GM23338 (cell line): Measurements from ENCODE around the gene ACSF3.

ENCODE experiments used
- CREB1 ChIP-seq: fragments of 250-450 bp; sonication (Bioruptor Pico); IDR thresholded peaks from 2 replicates; pipeline ENCODE4 v1.5.0; 2020; ENCODE audit warnings: low read depth, mild to moderate bottlenecking, moderate library complexity
- CTCF ChIP-seq, 2 experiments: fragments of 200-600 bp in 1 of 2; sonication (generic) in 1 of 2; conservative IDR thresholded peaks; 2 replicates each; pipeline versions ENCODE4 v1.5.1 to v1.6.1; 2016 to 2017; ENCODE audit warnings: antibody characterized with exemption in 2 of 2, low read depth in 2 of 2, mild to moderate bottlenecking in 2 of 2, moderate library complexity in 1 of 2
- EZH2 ChIP-seq: fragments of 200-600 bp; sonication (generic); IDR thresholded peaks from one replicate; pipeline ENCODE4 v1.8.0; 2017; ENCODE audit warnings: antibody characterized with exemption, mild to moderate bottlenecking, low read depth; ENCODE audit not compliant: unreplicated experiment
- EZH2phosphoT487 ChIP-seq: fragments of 200-600 bp; sonication (generic); IDR thresholded peaks from one replicate; pipeline ENCODE4 v1.8.1; 2018; ENCODE audit warnings: antibody characterized with exemption; ENCODE audit not compliant: unreplicated experiment
- JUNB ChIP-seq: IDR thresholded peaks from one replicate; pipeline ENCODE4 v1.6.1; 2016; ENCODE audit warnings: antibody characterized with exemption; ENCODE audit not compliant: unreplicated experiment
- NANOG ChIP-seq: IDR thresholded peaks from 2 replicates; pipeline ENCODE4 v1.6.1; 2016; ENCODE audit warnings: antibody characterized with exemption, borderline replicate concordance
- POLR2AphosphoS5 ChIP-seq: IDR thresholded peaks from 2 replicates; pipeline ENCODE4 v1.6.1; 2016; ENCODE audit warnings: antibody characterized with exemption, low read depth
- REST ChIP-seq: IDR thresholded peaks from one replicate; pipeline ENCODE4 v1.6.1; 2018; ENCODE audit warnings: antibody characterized with exemption; ENCODE audit not compliant: unreplicated experiment
- ZNF114 ChIP-seq: fragments of 250-450 bp; sonication (Bioruptor Pico); IDR thresholded peaks from 2 replicates; pipeline ENCODE4 v1.5.0; 2020; ENCODE audit warnings: mild to moderate bottlenecking, moderate library complexity
- ZNF331 ChIP-seq: fragments of 250-450 bp; sonication (Bioruptor Pico); IDR thresholded peaks from 2 replicates; pipeline ENCODE4 v1.5.0; 2020; ENCODE audit warnings: low read depth, mild to moderate bottlenecking, moderate library complexity

DNA sequence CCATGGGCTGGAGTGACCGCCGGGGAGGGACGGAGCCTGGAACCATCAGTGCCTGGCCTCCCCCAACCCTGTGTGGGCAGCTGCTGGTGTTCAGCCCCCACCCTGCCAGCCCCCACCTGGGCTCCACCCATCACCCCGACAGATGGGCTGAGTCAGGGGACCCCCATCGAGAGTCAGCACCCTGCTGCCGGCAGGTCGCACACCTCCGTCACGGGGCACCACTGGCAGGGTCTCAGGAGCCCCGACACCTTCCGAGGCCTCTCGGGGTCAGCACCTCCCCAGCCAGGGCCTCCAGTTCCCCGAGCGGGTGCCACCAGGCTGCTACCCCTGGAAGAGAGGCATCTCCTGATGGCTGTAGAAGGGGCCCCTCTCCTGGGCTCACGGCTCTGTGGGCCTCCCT lies 38.3 kb upstream of the ACSF3 start:
- no peak for TF ChIP-seq CTCF (conservative IDR thresholded peaks at IDR 0.05; ENCODE audit: low read depth in 2 of 2)
- no peak for TF ChIP-seq EZH2
- TF ChIP-seq POLR2AphosphoS5 = no peak
- no peak for TF ChIP-seq CREB1
- no peak for TF ChIP-seq REST
- no peak for TF ChIP-seq EZH2phosphoT487
- TF ChIP-seq JUNB = no peak
- TF ChIP-seq ZNF114 = no peak
- TF ChIP-seq NANOG = no peak
- TF ChIP-seq ZNF331 (CRISPR knock-in tag) = no peak
